Measurements from ENCODE around the gene RAB42.

- TF ChIP-seq POLR2A (IDR thresholded peaks at IDR 0.05; ENCODE audit: low read depth, low read length) (peak; percentile 30), POLR2AphosphoS5 (IDR thresholded peaks at IDR 0.05; ENCODE audit: low read depth, low read length) (peak; percentile 80), TAF1 (IDR thresholded peaks at IDR 0.05; ENCODE audit: borderline replicate concordance, low read depth, low read length) (no peak)
Observed at GRCh38 chr1:28577052-28577678, 14.9 kb upstream of the RAB42 start.

Measured in GM12892 (cell line).